Stimulated activated CD8-positive, alpha-beta memory T cell treated with anti-CD3 and anti-CD28 coated beads, Interleukin-2, amount 100 ng/mL, for 48 hours (primary cell): ENCODE results near the gene CRYAB.

Experiments
- DNase-seq, 2 donors: peaks; one replicate each; pipeline ENCODE4 v3.0.0-alpha.2; 2020; ENCODE audit warnings: low read depth in 2 of 2

CRYAB gene

GRCh38 chr11:111911563-111912401 is at the start of gene CRYAB:
CRYAB (minus strand) TSS chr11:111911770; CDS start chr11:111911724, 46 bp downstream.
- DNase-seq, result no peak

GRCh38 chr11:111960916-111961315 is 49.3 kb upstream of the CRYAB start:
- DNase-seq, result no peak

- DNase-seq, result no peak
Observed at GRCh38 chr11:111957663-111958444, 46.3 kb upstream of the CRYAB start.

GRCh38 chr11:111954154-111954553 is 42.6 kb upstream of the CRYAB start:
- no peak for DNase-seq

GRCh38 chr11:111951565-111951964 is 40.0 kb upstream of the CRYAB start:
- no peak for DNase-seq

GRCh38 chr11:111949519-111950426 is 38.2 kb upstream of the CRYAB start:
- DNase-seq, result no peak

GRCh38 chr11:111947143-111947542 is 35.6 kb upstream of the CRYAB start:
- no peak for DNase-seq

- DNase-seq, result no peak
Observed at GRCh38 chr11:111946499-111946898, 34.9 kb upstream of the CRYAB start.

- no peak for DNase-seq
Observed at GRCh38 chr11:111945198-111945597, 33.6 kb upstream of the CRYAB start.

- no peak for DNase-seq
Observed at GRCh38 chr11:111944651-111945051, 33.1 kb upstream of the CRYAB start.

- DNase-seq, result no peak
Observed at GRCh38 chr11:111944139-111944538, 32.6 kb upstream of the CRYAB start.

- DNase-seq, result no peak
Observed at GRCh38 chr11:111942829-111943228, 31.3 kb upstream of the CRYAB start.

- DNase-seq, result no peak
Observed at GRCh38 chr11:111941963-111942362, 30.4 kb upstream of the CRYAB start.

- no peak for DNase-seq
Observed at GRCh38 chr11:111939836-111940604, 28.4 kb upstream of the CRYAB start.

GRCh38 chr11:111938687-111939160 is 27.2 kb upstream of the CRYAB start:
- DNase-seq, result no peak

GRCh38 chr11:111937844-111938243 is 26.3 kb upstream of the CRYAB start:
- no peak for DNase-seq

- no peak for DNase-seq
Observed at GRCh38 chr11:111937461-111937769, 25.8 kb upstream of the CRYAB start.

GRCh38 chr11:111936040-111936540 is 24.5 kb upstream of the CRYAB start:
- DNase-seq, result no peak

- no peak for DNase-seq
Observed at GRCh38 chr11:111935317-111936039, 23.9 kb upstream of the CRYAB start.

- DNase-seq, result no peak
Observed at GRCh38 chr11:111934306-111934705, 22.7 kb upstream of the CRYAB start.
